IPS-18a (cell line): Measurements from ENCODE around the gene SLC29A2.

Source experiments
- H3K27ac ChIP-seq: one replicate; pipeline ENCODE4 v1.5.1; 2013; ENCODE audit warnings: low read length
- H3K27me3 ChIP-seq: one replicate; pipeline ENCODE4 v1.6.1; 2013; ENCODE audit warnings: mild to moderate bottlenecking, low read length; ENCODE audit not compliant: control insufficient read depth, insufficient read depth
- H3K36me3 ChIP-seq: one replicate; pipeline ENCODE4 v1.6.1; 2013; ENCODE audit warnings: low read depth, low read length; ENCODE audit not compliant: control insufficient read depth
- H3K4me1 ChIP-seq: one replicate; pipeline ENCODE4 v1.6.1; 2013; ENCODE audit warnings: low read depth, low read length; ENCODE audit not compliant: control insufficient read depth
- H3K4me3 ChIP-seq: one replicate; pipeline ENCODE4 v1.5.1; 2013; ENCODE audit warnings: low read length
- H3K9ac ChIP-seq: one replicate; pipeline ENCODE4 v1.6.1; 2013; ENCODE audit warnings: mild to moderate bottlenecking, low read length, moderate library complexity
- H3K9me3 ChIP-seq: one replicate; pipeline ENCODE4 v1.6.1; 2013; ENCODE audit warnings: low read depth, low read length; ENCODE audit not compliant: control insufficient read depth

The SLC29A2 gene

GRCh38 chr11:66343176-66343575 is 28.4 kb downstream of the SLC29A2 start:
- H3K4me3 ChIP-seq = no peak overlapping the region
- H3K27ac ChIP-seq = no peak overlapping the region
- H3K4me1 ChIP-seq = peaks cover 7% of the 10 kb centered on the region
- no peaks in the 10 kb centered on the region for H3K9me3 ChIP-seq
- peaks cover 10% of the 10 kb centered on the region for H3K27me3 ChIP-seq
- no peak overlapping the region for H3K9ac ChIP-seq
- peaks cover 14% of the 10 kb centered on the region for H3K36me3 ChIP-seq

DNA sequence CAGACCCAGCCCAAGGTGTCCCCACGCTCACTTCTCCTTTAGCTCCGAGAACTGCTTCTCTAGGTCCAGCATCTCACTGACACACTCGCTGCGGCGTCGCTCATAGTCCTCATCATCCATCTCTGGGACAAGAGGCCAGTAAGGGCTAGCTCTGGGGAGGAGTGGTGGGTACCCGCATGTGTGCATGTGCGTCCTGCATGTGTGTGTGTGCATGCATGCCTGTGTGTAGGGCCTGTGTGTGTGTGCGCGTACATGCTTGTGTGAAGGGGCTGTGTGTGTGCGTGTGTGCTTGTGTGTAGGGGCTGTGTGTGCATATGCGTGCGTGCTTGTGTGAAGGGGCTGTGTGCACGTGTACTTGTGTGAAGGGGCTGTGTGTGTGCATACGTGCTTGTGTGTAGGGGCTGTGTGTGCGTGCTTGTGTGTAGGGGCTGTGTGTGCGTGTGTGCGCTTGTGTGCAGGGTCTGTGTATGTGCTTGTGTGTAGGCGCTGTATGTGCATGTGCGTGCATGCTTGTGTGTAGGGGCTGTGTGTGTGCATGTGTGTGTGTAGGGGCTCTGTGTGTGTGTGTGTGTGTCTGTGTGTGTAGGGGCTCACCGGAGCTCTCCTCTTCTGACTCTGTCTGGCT is 29.9 kb downstream of the SLC29A2 start:
- H3K36me3 ChIP-seq = peaks cover 23% of the 10 kb centered on the region
- no peak overlapping the region for H3K9ac ChIP-seq

GRCh38 chr11:66340596-66341501 is 30.7 kb downstream of the SLC29A2 start:
- no peaks in the 10 kb centered on the region for H3K9me3 ChIP-seq
- H3K4me3 ChIP-seq = no peak overlapping the region
- H3K27me3 ChIP-seq = no peaks in the 10 kb centered on the region
- H3K9ac ChIP-seq = no peak overlapping the region
- peaks cover 16% of the 10 kb centered on the region for H3K4me1 ChIP-seq
- H3K36me3 ChIP-seq = peaks cover 23% of the 10 kb centered on the region
- no peak overlapping the region for H3K27ac ChIP-seq

More for the DNA sequence above, 29.9 kb downstream of the SLC29A2 start:
- H3K27ac ChIP-seq = no peak overlapping the region
- H3K9me3 ChIP-seq = no peaks in the 10 kb centered on the region
- H3K4me3 ChIP-seq = no peak overlapping the region
- peaks cover 10% of the 10 kb centered on the region for H3K4me1 ChIP-seq
- H3K27me3 ChIP-seq = peaks cover 7% of the 10 kb centered on the region

DNA sequence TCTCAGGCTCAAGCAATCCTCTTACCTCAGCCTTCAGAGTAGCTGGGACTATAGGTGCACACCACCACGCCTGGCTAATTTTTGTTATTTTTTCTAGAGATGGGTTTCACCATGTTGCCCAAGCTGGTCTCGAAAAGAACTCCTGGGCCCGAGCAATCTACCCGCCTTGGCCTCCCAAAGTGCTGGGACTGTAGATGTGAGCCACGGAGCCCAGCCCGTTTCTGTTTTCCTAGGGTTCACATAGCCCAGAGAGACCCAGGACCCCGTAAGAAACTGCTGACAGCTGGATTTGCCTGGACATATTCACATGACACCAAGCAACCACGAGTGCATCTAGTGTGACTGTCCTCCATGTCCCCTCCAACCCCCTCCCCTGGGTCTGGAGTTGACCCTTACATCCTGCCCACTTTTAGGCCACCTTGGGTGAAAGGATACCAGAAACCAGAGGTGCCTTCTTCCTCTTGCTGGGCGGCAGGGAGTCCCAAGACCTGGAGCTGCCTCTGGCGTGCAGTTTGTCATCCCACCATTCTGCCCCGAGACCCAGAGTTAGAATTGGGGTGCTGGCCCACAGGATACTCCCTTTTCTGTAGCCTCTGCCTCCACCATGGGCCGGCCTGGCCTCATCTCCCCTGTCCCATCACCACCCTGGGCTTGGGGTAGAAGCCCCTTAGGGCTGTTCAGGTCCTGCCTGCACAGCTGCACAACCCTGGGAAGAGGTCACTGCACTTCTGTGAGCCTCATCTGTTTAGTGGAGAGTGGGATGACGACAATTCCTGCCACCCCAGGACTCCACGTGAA is 31.7 kb downstream of the SLC29A2 start:
- peaks cover 23% of the 10 kb centered on the region for H3K36me3 ChIP-seq

DNA sequence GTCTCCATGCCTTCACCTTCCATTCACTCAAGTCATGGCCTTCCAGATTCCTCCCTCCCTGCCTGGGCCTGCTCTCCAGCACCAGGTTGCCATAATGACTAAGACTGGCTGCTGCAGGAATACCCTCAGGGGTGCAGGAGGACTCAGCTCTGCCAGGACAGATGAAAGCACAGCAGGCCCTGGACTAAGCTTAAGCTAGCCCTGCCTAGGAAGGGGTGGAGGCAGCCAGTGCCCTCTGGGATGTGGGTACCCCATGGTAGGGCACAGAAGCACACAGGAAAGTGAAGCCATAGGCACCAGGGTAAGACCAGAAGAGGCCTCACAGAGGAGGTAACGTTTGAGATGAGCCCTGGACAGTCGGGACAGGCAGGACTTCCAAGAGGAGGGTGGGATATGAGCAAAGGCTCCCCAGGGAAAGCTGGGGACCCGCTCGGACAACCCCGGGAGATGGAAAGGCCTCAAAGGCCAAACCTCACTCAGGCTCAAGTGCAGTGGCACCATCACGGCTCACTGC is 32.3 kb downstream of the SLC29A2 start:
- Histone ChIP-seq H3K36me3 (peaks cover 23% of the 10 kb centered on the region), H3K27ac (no peak overlapping the region)

More for the DNA sequence above, 31.7 kb downstream of the SLC29A2 start:
- H3K9me3 ChIP-seq = no peaks in the 10 kb centered on the region
- no peak overlapping the region for H3K9ac ChIP-seq
- H3K27me3 ChIP-seq = no peaks in the 10 kb centered on the region
- no peak overlapping the region for H3K4me3 ChIP-seq
- H3K4me1 ChIP-seq = peaks cover 13% of the 10 kb centered on the region
- no peak overlapping the region for H3K27ac ChIP-seq

GRCh38 chr11:66338276-66339161 is 33.0 kb downstream of the SLC29A2 start:
- H3K27me3 ChIP-seq = no peaks in the 10 kb centered on the region
- no peaks in the 10 kb centered on the region for H3K9me3 ChIP-seq
- H3K4me3 ChIP-seq = no peak overlapping the region
- peaks cover 10% of the 10 kb centered on the region for H3K4me1 ChIP-seq
- H3K36me3 ChIP-seq = peaks cover 23% of the 10 kb centered on the region
- no peak overlapping the region for H3K27ac ChIP-seq
- no peak overlapping the region for H3K9ac ChIP-seq

More for the DNA sequence above, 32.3 kb downstream of the SLC29A2 start:
- Histone ChIP-seq H3K27me3 (no peaks in the 10 kb centered on the region), H3K9ac (no peak overlapping the region), H3K4me1 (peaks cover 11% of the 10 kb centered on the region), H3K9me3 (no peaks in the 10 kb centered on the region), H3K4me3 (no peak overlapping the region)

- Histone ChIP-seq H3K36me3 (peaks cover 23% of the 10 kb centered on the region), H3K9ac (no peak overlapping the region), H3K27me3 (no peaks in the 10 kb centered on the region), H3K9me3 (no peaks in the 10 kb centered on the region), H3K4me3 (no peak overlapping the region), H3K27ac (peak overlapping the region; percentile 30), H3K4me1 (peaks cover 10% of the 10 kb centered on the region)
These were observed 34.3 kb downstream of the SLC29A2 start for GRCh38 chr11:66337103-66337899.

DNA sequence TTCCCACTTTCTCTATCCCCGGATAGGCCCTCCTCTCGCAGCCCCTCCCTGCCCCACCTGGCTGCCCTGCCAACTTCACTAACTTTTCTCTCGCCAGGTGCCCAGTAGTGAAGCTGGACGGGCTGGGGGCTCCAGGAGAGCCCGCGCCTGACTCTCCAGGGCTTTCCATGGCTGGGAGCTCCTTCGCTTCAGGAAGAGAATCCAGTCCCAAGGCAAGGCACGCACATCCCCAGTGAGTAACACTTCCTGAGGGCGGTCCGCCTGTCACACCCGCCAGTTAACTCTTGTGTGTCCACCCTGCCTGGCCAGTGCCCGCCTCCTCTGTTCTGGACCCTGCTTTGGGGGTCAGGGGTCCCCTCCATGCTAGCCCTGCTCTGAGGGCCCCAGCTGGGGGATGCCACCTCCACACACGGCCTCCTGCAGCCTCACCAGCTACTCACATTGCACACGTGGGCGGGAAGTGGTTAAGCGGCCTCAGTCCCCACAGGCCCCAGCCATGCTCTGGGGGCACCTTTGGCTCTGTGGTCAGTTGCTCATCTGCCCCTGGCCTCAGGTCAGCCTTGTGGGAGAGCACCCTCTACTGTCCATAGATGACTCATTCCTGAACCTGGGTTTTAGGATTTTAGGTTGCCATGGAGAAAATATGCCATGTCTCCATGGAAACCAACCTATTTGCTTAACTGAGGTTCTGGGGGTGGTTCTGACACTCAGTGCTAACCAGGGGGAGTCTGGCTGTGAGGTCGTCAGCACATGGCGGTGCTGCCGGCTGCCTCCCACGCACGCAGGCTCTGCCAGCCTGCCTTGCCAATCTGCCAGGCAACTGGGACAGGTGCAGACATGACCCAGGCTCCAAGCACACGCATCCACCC is 35.1 kb downstream of the SLC29A2 start, which contains the start of gene RIN1:
Gene RIN1, minus strand, starts transcription at position 201 of the 869 bp plus-strand sequence. Its CDS starts 32 bp downstream, at position 169.
- H3K4me1 ChIP-seq = peaks cover 10% of the 10 kb centered on the region
- peak within 1 kb of the TSS; percentile 62 for H3K4me3 ChIP-seq
- peak within 1 kb of the TSS; percentile 30 for H3K27ac ChIP-seq
- H3K9me3 ChIP-seq = no peaks in the 10 kb centered on the region
- H3K9ac ChIP-seq = peak within 1 kb of the TSS; percentile 11
- no peaks in the 10 kb centered on the region for H3K27me3 ChIP-seq
- H3K36me3 ChIP-seq = peaks cover 17% of the 10 kb centered on the region

GRCh38 chr11:66335531-66336233 is 35.9 kb downstream of the SLC29A2 start:
- H3K9ac ChIP-seq = peak overlapping the region; percentile 11
- H3K27me3 ChIP-seq = no peaks in the 10 kb centered on the region
- peak overlapping the region; percentile 62 for H3K4me3 ChIP-seq
- H3K27ac ChIP-seq = no peak overlapping the region
- H3K4me1 ChIP-seq = peaks cover 10% of the 10 kb centered on the region
- H3K36me3 ChIP-seq = peaks cover 15% of the 10 kb centered on the region
- H3K9me3 ChIP-seq = no peaks in the 10 kb centered on the region
